ENCODE results near the gene OR10G3. TPM values are rescaled to one million over a fixed set of nuclear protein-coding genes. Genes with fewer than 3 reads are reported as not detected.
"Not testable (repeated sequence)": the region's sequence is repeated elsewhere in the genome, so short reads cannot be mapped to it uniquely, and the experiment has no call there.

The OR10G3 gene, protein sequence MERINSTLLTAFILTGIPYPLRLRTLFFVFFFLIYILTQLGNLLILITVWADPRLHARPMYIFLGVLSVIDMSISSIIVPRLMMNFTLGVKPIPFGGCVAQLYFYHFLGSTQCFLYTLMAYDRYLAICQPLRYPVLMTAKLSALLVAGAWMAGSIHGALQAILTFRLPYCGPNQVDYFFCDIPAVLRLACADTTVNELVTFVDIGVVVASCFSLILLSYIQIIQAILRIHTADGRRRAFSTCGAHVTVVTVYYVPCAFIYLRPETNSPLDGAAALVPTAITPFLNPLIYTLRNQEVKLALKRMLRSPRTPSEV
- not detected for total RNA-seq

- DNase-seq = no peak
Observed at GRCh38 chr14:21579976-21580375, at the start of gene OR10G3. Gene OR10G3, minus strand, starts transcription at chr14:21580076. Its CDS starts 9,332 bp downstream, at chr14:21570744.

- no peak for DNase-seq
Observed at GRCh38 chr14:21626491-21627230, 46.8 kb upstream of the OR10G3 start.

GRCh38 chr14:21617614-21618013 lies 37.7 kb upstream of the OR10G3 start:
- DNase-seq = no peak

DNA sequence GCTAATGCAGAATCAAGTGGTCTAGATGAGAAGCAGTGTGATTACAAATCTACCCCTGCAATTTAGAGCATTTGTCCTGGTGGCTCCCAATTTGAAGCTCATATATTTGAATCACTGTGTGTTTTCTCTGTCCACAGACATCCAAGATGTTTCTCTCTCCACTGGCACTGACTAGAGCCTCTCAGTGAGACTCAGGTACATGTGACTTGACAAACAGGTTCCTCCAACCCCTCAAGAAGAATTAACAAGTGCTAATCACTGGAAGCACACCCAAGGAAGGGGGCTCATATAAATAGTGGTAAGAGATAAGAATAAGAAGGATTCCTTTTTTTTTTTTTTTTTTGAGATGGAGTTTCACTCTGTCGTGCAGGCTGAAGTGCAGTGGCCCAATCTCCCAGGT lies 34.4 kb upstream of the OR10G3 start:
- no peak for DNase-seq

DNA sequence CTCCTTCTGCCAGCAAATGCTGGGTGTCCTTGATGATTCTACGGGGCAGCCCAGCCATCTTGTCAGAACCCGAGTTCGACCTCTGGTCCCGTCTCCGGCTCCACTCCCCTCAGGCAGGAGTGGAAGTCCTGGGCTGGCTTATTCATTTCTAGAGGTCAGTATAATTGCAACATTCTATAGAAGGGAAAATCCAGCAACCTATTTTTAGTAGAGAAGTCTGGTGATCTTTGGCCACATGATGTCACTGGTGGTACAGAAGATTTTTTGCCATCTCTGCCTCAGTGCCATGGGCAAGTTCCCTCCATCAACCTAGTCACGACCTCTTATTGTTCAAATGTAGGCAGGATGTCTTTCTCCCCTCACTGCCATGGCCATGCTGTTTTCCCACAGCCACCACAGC lies 32.4 kb upstream of the OR10G3 start:
- no peak for DNase-seq

DNA sequence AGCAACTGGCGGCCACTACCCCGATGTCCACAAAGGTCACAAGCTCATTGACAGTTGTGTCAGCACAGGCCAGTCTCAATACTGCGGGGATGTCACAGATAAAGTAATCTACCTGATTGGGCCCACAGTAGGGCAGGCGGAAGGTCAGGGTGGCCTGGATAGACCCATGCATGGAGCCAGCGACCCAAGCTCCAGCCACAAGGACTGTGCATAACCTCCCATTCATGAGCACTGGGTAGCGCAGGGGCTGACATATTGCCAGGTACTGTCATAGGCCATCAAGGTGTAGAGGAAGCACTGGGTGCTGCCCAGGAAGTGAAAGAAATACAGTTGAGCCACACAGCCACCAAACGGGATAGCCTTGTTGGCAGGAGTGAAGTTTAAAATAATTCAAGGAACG lies 22.3 kb upstream of the OR10G3 start:
- DNase-seq = not testable (repeated sequence)

DNA sequence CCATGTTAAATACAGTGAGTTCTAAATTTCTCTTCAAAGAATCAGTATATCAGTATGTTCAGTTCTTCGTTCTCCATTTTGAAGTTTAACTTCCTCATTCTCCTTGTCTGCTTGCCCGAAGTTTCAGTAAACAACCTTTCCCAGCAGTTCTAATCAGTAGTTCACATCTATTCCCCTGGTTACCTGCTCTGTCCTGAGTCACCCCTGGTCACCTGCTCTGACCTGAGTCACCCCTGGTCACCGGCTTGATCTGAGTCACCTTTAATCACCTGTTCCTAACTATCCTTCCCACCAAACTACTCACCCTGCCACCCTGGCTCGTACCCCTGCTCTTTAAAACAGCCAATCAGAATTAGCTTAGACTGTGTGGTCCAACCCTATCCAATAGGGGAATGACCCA lies 9.4 kb upstream of the OR10G3 start:
- no peak for DNase-seq

GRCh38 chr14:21575661-21576060 lies 4.2 kb downstream of the OR10G3 start:
- no peak for DNase-seq

DNA sequence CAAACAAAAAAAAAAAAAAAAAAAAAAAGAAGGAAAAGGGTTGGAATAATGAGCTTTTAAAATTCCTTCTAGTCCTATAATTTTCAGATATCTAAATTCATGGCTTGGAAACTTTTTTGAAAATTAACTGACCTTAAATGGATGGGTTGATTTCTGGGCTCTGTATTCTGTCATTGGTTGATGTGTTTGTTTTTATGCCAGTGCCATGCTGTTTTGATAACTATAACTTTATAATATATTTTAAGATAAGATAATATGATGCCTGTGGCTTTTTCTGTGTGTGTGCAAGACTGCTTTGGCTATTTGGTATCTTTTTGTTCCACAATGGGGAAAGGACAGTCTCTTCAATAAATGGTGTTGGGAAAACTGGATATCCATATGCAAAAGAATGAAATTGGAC lies 7.3 kb downstream of the OR10G3 start:
- no peak for DNase-seq

DNA sequence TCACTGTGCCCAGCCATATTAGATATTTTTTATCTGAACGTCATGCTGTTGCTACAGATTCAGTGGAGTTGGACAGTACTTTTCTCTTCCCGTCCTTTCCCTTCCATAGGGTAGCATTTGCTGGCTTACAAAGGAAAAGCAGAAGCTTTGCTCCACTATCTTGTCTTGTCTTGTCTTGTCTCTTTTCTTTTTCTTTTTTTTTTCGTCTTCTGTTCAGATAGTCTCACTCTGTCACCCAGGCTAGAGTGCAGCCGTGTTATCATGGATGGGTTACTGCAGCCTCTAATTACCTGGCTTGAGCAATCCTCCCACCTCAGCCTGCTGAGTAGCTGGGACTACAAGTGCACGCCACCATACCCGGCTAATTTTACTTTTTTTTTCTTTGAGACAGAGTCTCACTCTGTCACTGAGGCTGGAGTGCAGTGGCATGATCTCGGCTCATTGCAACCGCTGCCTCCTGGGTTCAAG lies 21.1 kb downstream of the OR10G3 start:
- DNase-seq = no peak

- DNase-seq = peak; percentile 97
Observed at GRCh38 chr14:21557084-21557901, 22.6 kb downstream of the OR10G3 start.

GRCh38 chr14:21556378-21557083 lies 23.3 kb downstream of the OR10G3 start:
- no peak for DNase-seq

- DNase-seq = no peak
Observed at GRCh38 chr14:21553266-21553665, 26.6 kb downstream of the OR10G3 start.

DNA sequence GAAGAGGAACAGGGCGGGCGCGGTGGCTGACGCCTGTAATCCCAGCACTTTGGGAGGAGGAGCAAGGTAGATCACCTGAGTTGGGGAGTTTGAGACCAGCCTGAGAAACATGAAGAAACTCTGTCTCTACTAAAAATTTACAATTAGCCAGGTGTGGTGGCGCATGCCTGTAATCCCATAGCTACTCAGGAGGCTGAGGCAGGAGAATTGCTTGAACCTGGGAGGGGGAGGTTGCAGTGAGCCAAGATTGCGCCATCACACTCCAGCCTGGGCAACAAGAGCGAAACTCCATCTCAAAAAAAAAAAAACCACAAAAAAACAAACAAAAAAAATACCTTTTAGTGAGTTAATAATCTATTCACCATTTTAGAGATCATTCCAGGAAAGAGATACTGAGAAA lies 35.3 kb downstream of the OR10G3 start:
- DNase-seq = not testable (repeated sequence)

DNA sequence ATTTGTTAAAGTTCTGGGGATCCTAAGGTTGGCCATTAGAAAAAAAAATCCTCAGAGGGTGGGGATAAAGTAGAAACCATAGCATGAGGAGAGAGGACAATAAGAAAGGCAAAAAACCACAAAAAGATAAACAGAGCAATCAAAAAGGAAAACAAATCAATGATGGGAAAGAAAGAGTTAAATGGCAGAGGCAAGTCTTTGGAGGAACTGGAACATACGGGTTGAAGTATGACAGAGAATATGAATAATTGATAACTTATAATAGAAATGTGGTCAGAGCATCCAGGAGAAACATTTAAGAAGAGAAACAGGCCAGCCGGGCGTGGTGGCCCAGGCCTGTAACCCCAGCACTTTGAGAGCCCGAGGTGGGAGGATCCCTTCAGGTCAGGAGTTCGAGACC lies 35.9 kb downstream of the OR10G3 start:
- DNase-seq = no peak

GRCh38 chr14:21543521-21543960 lies 36.3 kb downstream of the OR10G3 start:
- DNase-seq = no peak

- no peak for DNase-seq
Observed at GRCh38 chr14:21541413-21542074, 38.3 kb downstream of the OR10G3 start.

GRCh38 chr14:21539189-21539940 lies 40.5 kb downstream of the OR10G3 start:
- no peak for DNase-seq

DNA sequence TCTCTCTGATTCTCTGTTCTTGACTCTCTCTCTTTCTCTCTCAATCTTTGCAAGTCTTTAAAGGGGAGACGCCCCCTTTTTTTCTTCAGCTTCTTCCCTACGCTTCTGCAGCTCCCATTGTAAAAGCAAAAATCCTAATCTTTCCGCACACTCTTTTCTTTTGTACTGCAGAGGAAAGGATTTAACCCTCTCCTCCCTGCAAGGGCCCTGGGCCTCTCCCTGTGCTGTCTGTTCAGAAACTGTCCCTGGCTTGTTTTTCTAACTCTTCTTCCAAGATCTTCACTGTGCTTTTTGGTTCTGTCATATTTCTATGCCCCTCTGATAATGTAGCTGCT lies 42.8 kb downstream of the OR10G3 start:
- no peak for DNase-seq

DNA sequence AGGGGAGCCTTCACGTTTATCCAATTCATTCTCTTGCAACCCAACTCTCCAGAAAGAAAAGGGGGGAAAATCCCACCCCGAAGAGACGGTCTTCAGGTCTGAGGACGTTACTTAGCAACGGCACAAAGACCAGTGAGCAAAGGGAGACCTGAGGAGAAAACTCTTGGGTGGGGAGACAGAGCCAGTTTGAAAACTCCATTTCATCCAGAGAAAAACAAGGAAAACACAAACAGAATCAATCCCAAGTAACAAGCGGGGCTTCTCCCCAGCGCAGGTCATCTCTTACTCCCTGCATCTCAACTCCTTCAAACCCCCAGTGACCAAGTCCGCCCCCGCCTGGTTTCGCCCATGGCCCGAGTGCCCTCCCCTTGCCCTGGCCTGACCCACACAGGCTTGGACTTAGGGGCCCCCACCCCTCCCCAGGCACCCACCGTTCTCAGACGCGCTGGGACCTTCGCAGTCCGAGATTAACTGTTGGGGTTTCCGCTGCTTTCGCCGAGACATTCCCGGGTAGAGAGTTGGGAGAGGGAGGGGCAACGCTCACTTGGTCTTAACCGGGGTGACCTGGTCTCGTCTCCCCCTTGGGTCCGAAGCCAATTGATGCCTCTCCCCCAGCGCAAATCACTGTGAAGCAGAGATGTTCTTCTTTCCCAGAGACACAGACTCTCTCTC lies 43.3 kb downstream of the OR10G3 start:
- DNase-seq = no peak
